Stimulated activated CD4-positive, alpha-beta T cell treated with anti-CD3 and anti-CD28 coated beads, TNF-alpha, amount 100 ng/mL, for 48 hours (primary cell): Measurements from ENCODE around the gene SHFL.

ENCODE experiments used
- DNase-seq, 3 donors: peaks; one replicate each; pipeline ENCODE4 v3.0.0-alpha.2; 2020; ENCODE audit warnings: low read depth in 3 of 3

SHFL gene

DNA sequence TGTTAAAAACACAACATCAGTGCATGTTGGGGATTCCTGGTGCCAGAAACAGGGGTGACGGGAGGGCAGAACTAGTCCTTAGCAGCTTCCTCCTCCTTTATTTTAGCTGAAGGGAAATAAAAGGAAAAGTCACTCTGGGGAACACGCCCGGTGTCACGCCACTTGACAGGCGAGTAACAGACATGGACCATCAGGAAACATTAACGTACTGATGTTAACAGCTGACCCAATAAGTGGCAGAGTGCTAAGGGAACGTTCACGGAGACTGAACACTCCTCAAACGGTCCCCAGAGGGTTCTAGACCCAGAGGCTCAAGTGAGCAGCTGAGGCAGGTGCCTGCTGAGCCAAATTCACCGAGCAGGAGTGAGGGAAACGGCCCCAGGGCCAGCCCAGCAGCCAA is 47.5 kb downstream of the SHFL start:
- DNase-seq, result no peak

- no peak for DNase-seq
Measured at GRCh38 chr19:10134040-10134439, 47.9 kb downstream of the SHFL start.

DNA sequence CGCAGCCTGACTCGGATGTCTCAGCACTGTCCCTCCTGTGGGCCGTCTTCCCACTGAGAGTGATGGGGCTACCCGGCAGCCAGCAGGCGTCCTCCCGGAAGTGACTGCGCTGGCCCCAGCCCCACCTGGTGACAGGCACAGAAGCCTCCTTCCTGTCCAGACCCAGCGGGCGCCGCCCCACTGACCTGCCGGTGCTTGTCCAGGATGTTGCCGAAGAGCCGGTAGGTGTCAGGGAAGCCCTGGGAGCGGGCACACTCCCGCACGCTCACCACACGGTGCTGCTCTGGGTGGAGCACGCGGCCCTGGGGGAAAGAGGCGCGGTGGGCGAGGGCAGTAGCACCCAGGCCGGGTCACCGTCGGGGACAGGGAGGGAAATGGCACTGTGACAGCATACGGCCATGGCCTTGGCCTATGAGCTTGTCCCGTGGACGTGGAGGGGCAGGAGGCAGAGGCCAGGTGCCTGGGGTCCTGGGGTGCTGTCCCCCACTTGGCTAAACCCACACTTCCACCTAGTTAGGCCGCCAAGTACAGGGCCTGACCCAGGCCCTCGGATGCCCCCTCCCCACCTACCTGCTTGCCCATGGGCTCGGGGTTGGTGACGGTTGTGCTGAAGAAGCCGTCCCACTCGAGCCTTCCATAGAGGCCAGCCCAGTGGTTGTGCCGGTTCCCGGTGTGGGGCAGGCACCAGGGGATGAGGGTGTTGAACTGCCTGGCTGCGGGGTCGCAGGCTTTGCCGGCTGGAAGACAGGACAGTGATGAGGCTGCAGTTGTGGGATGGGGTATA is 49.6 kb downstream of the SHFL start:
- no peak for DNase-seq

- no peak for DNase-seq
Measured at GRCh38 chr19:10136936-10137335, 50.8 kb downstream of the SHFL start.

DNA sequence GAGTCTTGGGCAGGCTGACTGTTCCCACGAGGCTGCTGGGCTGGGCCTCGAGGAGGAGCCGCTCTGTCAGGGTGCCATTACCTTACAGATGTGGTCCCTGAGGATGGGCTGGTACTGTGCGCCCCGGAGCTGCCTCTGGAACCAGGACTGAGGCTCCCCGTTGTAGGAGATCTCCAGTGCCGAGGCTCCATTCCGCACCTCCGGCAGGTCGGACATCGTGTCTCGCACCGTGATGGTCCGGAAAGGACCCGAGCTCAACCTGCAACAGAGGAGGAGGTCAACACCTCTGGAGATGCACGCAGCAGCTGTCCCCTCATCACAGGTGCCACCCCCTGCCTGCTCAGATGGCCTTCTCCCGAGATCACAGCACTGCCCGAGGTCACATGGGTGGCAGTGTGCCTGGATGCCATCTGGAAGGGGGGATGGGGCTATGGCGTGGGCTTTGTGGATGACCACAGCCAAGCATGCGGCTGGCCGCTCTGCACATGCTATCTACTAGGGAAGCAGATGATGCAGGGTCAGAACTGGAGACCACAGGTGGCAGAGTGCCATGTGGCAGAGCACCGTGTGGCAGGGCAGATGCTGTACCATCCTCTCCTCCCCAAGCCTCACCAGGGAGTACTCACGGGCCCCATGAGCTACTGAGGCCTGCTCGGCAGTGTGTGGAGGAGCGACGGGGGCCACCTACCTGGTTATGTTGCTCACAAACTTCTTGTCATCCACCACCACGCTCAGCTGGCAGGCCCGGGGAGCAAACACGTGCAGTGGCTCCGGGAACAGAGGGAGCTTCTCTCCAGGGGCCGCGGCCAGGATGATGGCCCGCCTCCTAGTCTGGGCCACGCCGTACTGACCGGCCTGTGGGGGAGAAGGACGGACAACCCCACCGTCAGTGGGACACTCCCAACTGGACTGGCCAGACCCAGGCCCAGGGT is 51.9 kb downstream of the SHFL start:
- no peak for DNase-seq

GRCh38 chr19:10138879-10139795 is 53.0 kb downstream of the SHFL start:
- no peak for DNase-seq

GRCh38 chr19:10139952-10140351 is 53.8 kb downstream of the SHFL start:
- no peak for DNase-seq

DNA sequence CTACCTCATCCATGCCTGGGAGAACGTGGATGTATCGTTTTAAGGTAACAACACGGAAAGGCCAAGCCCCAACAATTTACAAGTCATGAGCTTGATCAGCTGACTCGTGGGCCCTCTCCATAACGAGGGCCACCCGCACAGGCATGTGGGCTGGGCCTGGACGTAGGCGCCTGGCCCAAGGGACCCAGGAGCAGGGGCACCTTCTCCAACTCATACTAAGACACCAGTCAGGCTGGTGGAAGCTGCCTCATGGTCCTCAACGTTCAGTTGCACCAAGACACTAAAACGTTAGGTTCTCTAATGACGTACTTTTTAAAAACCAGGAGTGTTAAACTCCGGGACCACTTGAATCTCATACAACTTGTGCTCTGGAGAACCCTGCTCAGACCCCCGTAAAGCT is 55.4 kb downstream of the SHFL start:
- no peak for DNase-seq

DNA sequence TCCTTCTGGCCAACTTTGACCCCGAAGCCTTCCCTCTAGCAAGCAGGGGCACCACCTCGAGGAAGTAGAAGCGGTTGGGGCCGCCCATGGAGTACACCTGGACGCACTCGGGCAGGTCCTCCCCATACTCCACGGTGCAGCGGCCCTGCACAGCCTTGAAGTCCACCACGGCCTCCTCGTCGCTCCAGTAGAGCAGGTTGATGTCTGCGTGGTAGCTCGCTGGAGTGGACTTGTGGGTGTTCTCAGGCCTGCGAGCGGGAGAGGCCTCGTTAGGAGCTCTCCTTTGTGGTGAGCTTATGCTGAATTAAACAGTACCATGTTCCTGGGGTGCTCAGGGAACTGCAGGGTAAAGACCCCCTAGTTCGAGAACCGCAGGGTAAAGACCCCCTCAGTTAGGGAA is 55.9 kb downstream of the SHFL start:
- DNase-seq, result no peak
